ENCODE measurements around the gene CPSF4L.

DNA sequence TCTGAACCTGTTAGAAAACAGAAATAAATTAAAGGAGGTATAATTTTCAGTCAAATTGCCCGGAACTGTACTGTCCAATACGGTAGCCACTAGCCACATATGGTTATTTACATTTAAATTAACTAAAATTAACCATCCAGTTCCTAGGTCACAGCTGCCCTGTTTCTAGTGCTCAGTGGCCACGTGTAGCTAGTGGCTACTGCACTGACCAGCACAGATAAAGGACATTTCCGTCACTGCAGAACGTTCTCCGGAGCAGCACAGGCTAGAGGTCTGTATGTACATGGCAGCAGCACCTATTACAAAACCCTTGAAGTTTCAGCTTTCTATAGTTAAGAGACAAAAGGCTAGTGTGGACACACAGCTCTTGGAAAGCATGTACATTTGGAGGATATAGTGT is 33.7 kb downstream of the CPSF4L start:
- TF ChIP-seq, protein P1, sequence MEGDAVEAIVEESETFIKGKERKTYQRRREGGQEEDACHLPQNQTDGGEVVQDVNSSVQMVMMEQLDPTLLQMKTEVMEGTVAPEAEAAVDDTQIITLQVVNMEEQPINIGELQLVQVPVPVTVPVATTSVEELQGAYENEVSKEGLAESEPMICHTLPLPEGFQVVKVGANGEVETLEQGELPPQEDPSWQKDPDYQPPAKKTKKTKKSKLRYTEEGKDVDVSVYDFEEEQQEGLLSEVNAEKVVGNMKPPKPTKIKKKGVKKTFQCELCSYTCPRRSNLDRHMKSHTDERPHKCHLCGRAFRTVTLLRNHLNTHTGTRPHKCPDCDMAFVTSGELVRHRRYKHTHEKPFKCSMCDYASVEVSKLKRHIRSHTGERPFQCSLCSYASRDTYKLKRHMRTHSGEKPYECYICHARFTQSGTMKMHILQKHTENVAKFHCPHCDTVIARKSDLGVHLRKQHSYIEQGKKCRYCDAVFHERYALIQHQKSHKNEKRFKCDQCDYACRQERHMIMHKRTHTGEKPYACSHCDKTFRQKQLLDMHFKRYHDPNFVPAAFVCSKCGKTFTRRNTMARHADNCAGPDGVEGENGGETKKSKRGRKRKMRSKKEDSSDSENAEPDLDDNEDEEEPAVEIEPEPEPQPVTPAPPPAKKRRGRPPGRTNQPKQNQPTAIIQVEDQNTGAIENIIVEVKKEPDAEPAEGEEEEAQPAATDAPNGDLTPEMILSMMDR (tag by site-specific recombination; IDR thresholded peaks at IDR 0.05) = no peak
- TF ChIP-seq ZNF571 (tag by site-specific recombination; IDR thresholded peaks at IDR 0.05) (no peak), ZNF658 (tag by site-specific recombination; IDR thresholded peaks at IDR 0.05) (no peak), ZNF792 (tag by site-specific recombination; IDR thresholded peaks at IDR 0.05) (no peak)
